Astrocyte of the cerebellum (primary cell): ENCODE data around the gene GHRH.

ENCODE experiments used
- DNase-seq: peaks from one replicate; pipeline ENCODE4 v3.0.0-alpha.2; 2011; ENCODE audit warnings: low read depth
- H3K4me3 ChIP-seq: 2 replicates; pipeline ENCODE4 v1.5.1; 2011; ENCODE audit warnings: mild to moderate bottlenecking, low read depth, low read length, moderate library complexity
- CTCF ChIP-seq: IDR thresholded peaks from 2 replicates; pipeline ENCODE4 v1.5.1; 2012; ENCODE audit warnings: low read length, low read depth, moderate library complexity, mild to moderate bottlenecking; ENCODE audit errors: missing control alignments
- in situ Hi-C: cut with HindIII; loops from 2 replicates; pipeline ENCODE4 v1.10.0; 2017; ENCODE audit warnings: low sequenced_read_pairs

Gene GHRH

DNA sequence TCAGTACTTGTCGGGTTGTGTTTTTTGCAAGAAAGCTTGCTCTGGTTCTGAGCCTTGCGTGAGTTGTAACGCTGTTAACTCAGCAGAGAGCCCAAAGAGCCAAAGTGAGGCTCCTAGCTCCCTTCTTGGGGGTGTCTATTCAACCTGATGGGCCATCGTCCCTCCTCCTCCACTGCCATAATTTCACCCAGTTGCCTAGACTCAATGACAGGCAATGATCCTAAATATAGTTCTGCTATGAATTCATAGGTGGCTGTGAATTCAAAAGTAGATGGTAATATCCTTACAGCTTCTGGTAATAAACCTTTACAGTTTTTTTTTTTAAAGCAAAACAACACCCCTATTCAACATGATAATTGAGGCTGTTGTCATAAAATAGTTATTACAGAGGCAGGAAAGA lies 39.5 kb downstream of the GHRH start:
- H3K4me3 ChIP-seq, result no peak overlapping the region
- no peak for DNase-seq
- TF ChIP-seq CTCF, result no peak
- in situ Hi-C loops, result no loop called here

- no peak for TF ChIP-seq CTCF
- in situ Hi-C loops, result no loop called here
Measured at GRCh38 chr20:37220731-37221130, 40.9 kb downstream of the GHRH start.

GRCh38 chr20:37219751-37220668 lies 41.6 kb downstream of the GHRH start:
- H3K4me3 ChIP-seq, result no peak overlapping the region
- TF ChIP-seq CTCF, result no peak
- DNase-seq, result no peak
- in situ Hi-C loops, result no loop called here

More at GRCh38 chr20:37220731-37221130, 40.9 kb downstream of the GHRH start:
- DNase-seq, result no peak
- H3K4me3 ChIP-seq, result no peak overlapping the region

- no peak for TF ChIP-seq CTCF
- in situ Hi-C loops, result no loop called here
- DNase-seq, result no peak
- H3K4me3 ChIP-seq, result no peak overlapping the region
Measured at GRCh38 chr20:37218976-37219375, 42.6 kb downstream of the GHRH start.

GRCh38 chr20:37218441-37218840 lies 43.2 kb downstream of the GHRH start:
- H3K4me3 ChIP-seq, result no peak overlapping the region
- no peak for TF ChIP-seq CTCF
- in situ Hi-C loops, result no loop called here
- no peak for DNase-seq

DNA sequence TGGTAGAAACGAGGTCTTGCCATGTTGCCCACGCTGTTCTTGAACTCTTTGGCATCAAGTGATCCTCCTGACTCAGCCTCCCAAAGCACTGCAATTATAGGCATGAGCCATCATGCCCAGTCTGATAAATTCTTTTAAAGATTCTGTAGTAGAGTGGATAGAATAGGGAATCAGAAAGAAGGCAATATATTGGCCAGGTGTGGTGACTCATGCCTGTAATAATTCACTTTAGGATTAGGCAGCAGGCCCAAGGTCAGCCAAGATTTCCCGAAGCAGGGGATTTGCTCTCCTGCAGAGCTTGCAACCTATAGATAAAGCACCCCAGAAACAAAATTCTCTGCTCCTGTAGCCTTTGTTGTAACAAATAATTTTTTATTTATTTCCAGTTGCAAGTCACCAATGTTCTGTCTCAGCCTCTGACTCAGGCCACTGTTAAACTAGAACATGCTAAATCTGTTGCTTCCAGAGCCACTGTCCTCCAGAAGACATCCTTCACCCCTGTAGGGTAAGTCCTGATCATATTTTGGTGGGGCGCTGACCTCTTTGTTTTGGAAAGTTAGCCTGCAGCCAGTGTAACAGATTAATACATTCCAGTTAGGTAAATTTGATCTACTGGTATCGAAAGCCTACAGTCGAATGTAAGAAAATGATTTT lies 51.8 kb downstream of the GHRH start:
- no peak overlapping the region for H3K4me3 ChIP-seq
- no peak for TF ChIP-seq CTCF
- in situ Hi-C loops, result no loop called here
- no peak for DNase-seq
